T-helper 1 cell (primary cell): ENCODE results near the gene HOXC5.

Source experiments
- DNase-seq, 5 donors: peaks; one replicate each; pipeline ENCODE4 v3.0.0-alpha.2; 2012 to 2020

HOXC5 gene

GRCh38 chr12:53995378-53996239, 37.2 kb upstream of the HOXC5 start:
- no peak for DNase-seq

GRCh38 chr12:53996240-53997203, 36.3 kb upstream of the HOXC5 start:
- DNase-seq: no peak

- DNase-seq: no peak
Observed at GRCh38 chr12:53997204-53998109, 35.4 kb upstream of the HOXC5 start.

- DNase-seq: no peak
Observed at GRCh38 chr12:53998110-53998899, 34.5 kb upstream of the HOXC5 start.

- no peak for DNase-seq
Observed at GRCh38 chr12:53998900-53999236, 34.0 kb upstream of the HOXC5 start.

GRCh38 chr12:53999559-54000115, 33.2 kb upstream of the HOXC5 start:
- no peak for DNase-seq

- DNase-seq: no peak
Observed at GRCh38 chr12:54000116-54001114, 32.4 kb upstream of the HOXC5 start, which contains the start of gene HOXC9. Gene HOXC9, plus strand, starts transcription at chr12:54000161. Its CDS starts 28 bp downstream, at chr12:54000189.

- no peak for DNase-seq
Observed at GRCh38 chr12:54001283-54002187, 31.3 kb upstream of the HOXC5 start.

- no peak for DNase-seq
Observed at GRCh38 chr12:54002278-54002914, 30.5 kb upstream of the HOXC5 start.

GRCh38 chr12:54002915-54003389, 29.9 kb upstream of the HOXC5 start:
- DNase-seq: no peak

GRCh38 chr12:54003625-54004024, 29.2 kb upstream of the HOXC5 start:
- DNase-seq: no peak

- no peak for DNase-seq
Observed at GRCh38 chr12:54004063-54004840, 28.6 kb upstream of the HOXC5 start.

- no peak for DNase-seq
Observed at GRCh38 chr12:54004841-54005530, 27.9 kb upstream of the HOXC5 start.

GRCh38 chr12:54005531-54005852, 27.4 kb upstream of the HOXC5 start:
- no peak for DNase-seq

GRCh38 chr12:54005853-54006558, 26.8 kb upstream of the HOXC5 start:
- DNase-seq: peak; percentile 57 to 88 (median 74)

- DNase-seq: no peak
Observed at GRCh38 chr12:54006559-54007220, 26.2 kb upstream of the HOXC5 start.
